IMR-90 (cell line): ENCODE measurements around the gene SDC3. TPM values are rescaled to one million over a fixed set of nuclear protein-coding genes. Genes with fewer than 3 reads are reported as not detected.
A peak's percentile ranks its signal among the peaks of the same experiment; 100 is the strongest.

Source experiments
- ATAC-seq: fragments of 200-7000 bp; cut with Tn5 transposase; 2 replicates; pipeline ENCODE4 v1.9.1; 2020; ENCODE audit warnings: low read depth, mild to moderate bottlenecking, moderate library complexity
- BruUV-seq: library from RNA; stranded (reverse); fragments of 400-500 nt; replicated peaks from 2 replicates; lab custom pipeline; 2021; lab: Mats Ljungman, UMichigan
- CTCF ChIA-PET: fragments of 300-600 bp; formaldehyde crosslinking; extraction: SDS; loops from one replicate; lab custom pipeline; 2021; ENCODE audit warnings: antibody characterized with exemption; lab: Yijun Ruan, JAX
- POLR2A ChIA-PET: fragments of 300-600 bp; sonication (Branson Sonifier 250); formaldehyde crosslinking; loops from one replicate; lab custom pipeline; 2022; ENCODE audit warnings: antibody characterized with exemption; ENCODE audit not compliant: unreplicated experiment; lab: Charles Lee
- DNase-seq: peaks from one replicate; pipeline ENCODE4 v3.0.0; 2013
- H2AFZ ChIP-seq: replicated peaks from 2 replicates; pipeline ENCODE3; 2013; ENCODE audit warnings: low read length, mild to moderate bottlenecking; ENCODE audit not compliant: poor library complexity
- H2AK5ac ChIP-seq: 2 replicates; pipeline ENCODE4 v1.6.1; 2013; ENCODE audit warnings: low read depth, low read length, inconsistent platforms
- H2AK9ac ChIP-seq: replicated peaks from 2 replicates; pipeline ENCODE3; 2013; ENCODE audit warnings: mild to moderate bottlenecking, low read depth, low read length, moderate library complexity; ENCODE audit not compliant: poor library complexity
- H2BK120ac ChIP-seq: 2 replicates; pipeline ENCODE4 v1.6.1; 2013; ENCODE audit warnings: low read depth, low read length, inconsistent platforms
- H2BK15ac ChIP-seq: 3 replicates; pipeline ENCODE4 v1.6.1; 2013; ENCODE audit warnings: low read depth, low read length, inconsistent platforms
- H2BK20ac ChIP-seq: 2 replicates; pipeline ENCODE4 v1.6.1; 2013; ENCODE audit warnings: low read depth, mild to moderate bottlenecking, inconsistent platforms, low read length, moderate library complexity
- H2BK5ac ChIP-seq: 2 replicates; pipeline ENCODE4 v1.6.1; 2013; ENCODE audit warnings: mild to moderate bottlenecking, low read depth, low read length, inconsistent platforms; ENCODE audit not compliant: poor library complexity, severe bottlenecking
- H3K14ac ChIP-seq: replicated peaks from 2 replicates; pipeline ENCODE4 v1.6.1; 2013; ENCODE audit warnings: low read depth, low read length, inconsistent platforms
- H3K18ac ChIP-seq: 2 replicates; pipeline ENCODE4 v1.6.1; 2013; ENCODE audit warnings: low read depth, low read length, control low read depth
- H3K23ac ChIP-seq: 2 replicates; pipeline ENCODE4 v1.6.1; 2013; ENCODE audit warnings: low read depth, low read length, inconsistent platforms
- H3K27ac ChIP-seq: 2 replicates; pipeline ENCODE4 v1.5.1; 2013; ENCODE audit warnings: mild to moderate bottlenecking, control low read depth, low read length; ENCODE audit not compliant: insufficient read depth
- H3K27me3 ChIP-seq: 2 replicates; pipeline ENCODE4 v1.6.1; 2013; ENCODE audit warnings: low read length; ENCODE audit not compliant: control insufficient read depth, insufficient read depth
- H3K36me3 ChIP-seq: 2 replicates; pipeline ENCODE4 v1.6.1; 2013; ENCODE audit warnings: low read length, mixed read lengths; ENCODE audit not compliant: control insufficient read depth, insufficient read depth
- H3K4ac ChIP-seq: 2 replicates; pipeline ENCODE4 v1.6.1; 2013; ENCODE audit warnings: low read depth, low read length, inconsistent platforms
- H3K4me1 ChIP-seq: 2 replicates; pipeline ENCODE4 v1.6.1; 2013; ENCODE audit warnings: low read length, mixed read lengths; ENCODE audit not compliant: control insufficient read depth, insufficient read depth
- H3K4me2 ChIP-seq: 2 replicates; pipeline ENCODE4 v1.6.1; 2013; ENCODE audit warnings: low read depth, mild to moderate bottlenecking, control low read depth, low read length, moderate library complexity
- H3K4me3 ChIP-seq: 2 replicates; pipeline ENCODE4 v1.5.1; 2013; ENCODE audit warnings: low read depth, mild to moderate bottlenecking, control low read depth, low read length, moderate library complexity; ENCODE audit not compliant: insufficient read depth
- H3K56ac ChIP-seq: 2 replicates; pipeline ENCODE4 v1.6.1; 2013; ENCODE audit warnings: low read length, inconsistent platforms; ENCODE audit not compliant: insufficient read depth; ENCODE audit errors: extremely low read depth
- H3K79me1 ChIP-seq, 2 experiments: 2 replicates each; pipeline ENCODE4 v1.6.1; 2013; ENCODE audit warnings: low read length in 2 of 2, inconsistent platforms in 1 of 2, low read depth in 1 of 2
- H3K9ac ChIP-seq: 2 replicates; pipeline ENCODE4 v1.6.1; 2013; ENCODE audit warnings: low read depth, low read length, control low read depth
- H3K9me1 ChIP-seq: 2 replicates; pipeline ENCODE4 v1.6.1; 2013; ENCODE audit warnings: low read length, inconsistent platforms; ENCODE audit not compliant: insufficient read depth
- H3K9me3 ChIP-seq: 2 replicates; pipeline ENCODE4 v1.6.1; 2013; ENCODE audit warnings: low read length; ENCODE audit not compliant: control insufficient read depth, insufficient read depth
- H4K20me1 ChIP-seq: 2 replicates; pipeline ENCODE4 v1.6.1; 2013; ENCODE audit warnings: low read length, inconsistent platforms; ENCODE audit not compliant: insufficient read depth
- H4K5ac ChIP-seq: 2 replicates; pipeline ENCODE4 v1.6.1; 2013; ENCODE audit warnings: mild to moderate bottlenecking, low read depth, low read length, control low read depth
- H4K8ac ChIP-seq, 2 experiments: 2 replicates each; pipeline ENCODE4 v1.6.1; 2013; ENCODE audit warnings: low read depth in 2 of 2, low read length in 2 of 2, control low read depth in 1 of 2, inconsistent platforms in 1 of 2
- H4K91ac ChIP-seq: 2 replicates; pipeline ENCODE4 v1.6.1; 2013; ENCODE audit warnings: low read depth, low read length, inconsistent platforms; ENCODE audit not compliant: insufficient read depth
- BHLHE40 ChIP-seq: fragments of 150-350 bp; IDR thresholded peaks from 2 replicates; pipeline ENCODE4 v1.6.1; 2016; ENCODE audit warnings: mild to moderate bottlenecking, low read depth, low read length
- MXI1 ChIP-seq: IDR thresholded peaks from 2 replicates; pipeline ENCODE4 v1.6.1; 2012; ENCODE audit warnings: low read depth, mild to moderate bottlenecking, low read length, moderate library complexity, borderline replicate concordance
- NFE2L2 ChIP-seq: fragments of 150-350 bp; IDR thresholded peaks from 2 replicates; pipeline ENCODE4 v1.6.1; 2016; ENCODE audit warnings: low read depth, mild to moderate bottlenecking, low read length
- RAD21 ChIP-seq: IDR thresholded peaks from 2 replicates; pipeline ENCODE4 v1.6.1; 2012; ENCODE audit warnings: low read length, improper control_type of control experiment
- SMC3 ChIP-seq: fragments of 150-350 bp; IDR thresholded peaks from 2 replicates; pipeline ENCODE4 v1.6.1; 2016; ENCODE audit warnings: low read depth, mild to moderate bottlenecking, antibody characterized with exemption, low read length, moderate library complexity
- WGBS, 2 experiments: methylation state at CpG; one replicate each; pipeline versions ENCODE4 v1.1.5 to v1.1.7; 2013; ENCODE audit warnings: missing lambda C conversion rate in 2 of 2; ENCODE audit not compliant: insufficient read length in 1 of 2; ENCODE audit errors: extremely low coverage in 2 of 2; 5-methylcytosine and 5-hydroxymethylcytosine counted together
- dilution Hi-C: fragments of 300-500 bp; cut with HindIII; formaldehyde crosslinking; loops from one replicate; pipeline ENCODE4 v1.14.3; 2018; ENCODE audit warnings: low sequenced_read_pairs; ENCODE audit not compliant: unreplicated experiment
- in situ Hi-C: fragments of 300-500 bp; cut with MboI; formaldehyde crosslinking; loops from 3 replicates; pipeline ENCODE4 v1.14.3; 2019; ENCODE audit warnings: low sequenced_read_pairs, inconsistent platforms, mixed read lengths
- intact Hi-C: fragments of 100-400 bp; cut with micrococcal nuclease; formaldehyde crosslinking; loops from 2 replicates; pipeline ENCODE4 v1.10.0; 2022
- polyA plus RNA-seq, 3 experiments: library from polyadenylated mRNA; depleted of rRNA; stranded (reverse); fragments of >200 nt; gene quantifications; 2 replicates each; pipeline ENCODE4 v1.2.3, GENCODE V29; 2012; ENCODE audit warnings: low replicate concordance in 1 of 3
- total RNA-seq: library from RNA; depleted of rRNA; stranded (reverse); fragments of >200 nt; gene quantifications from 2 replicates; pipeline ENCODE4 v1.2.3, GENCODE V29; 2012
- TF ChIP-seq, protein P1 (sequence below): fragments of 150-350 bp; IDR thresholded peaks from 2 replicates; pipeline ENCODE4 v1.6.1; 2017; ENCODE audit warnings: mild to moderate bottlenecking, antibody characterized with exemption, low read length, low read depth
- TF ChIP-seq, protein P2 (sequence below): fragments of 150-350 bp; IDR thresholded peaks from 2 replicates; pipeline ENCODE4 v1.6.1; 2016; ENCODE audit warnings: low read depth, mild to moderate bottlenecking, low read length, moderate library complexity, borderline replicate concordance

SDC3 gene
- total and polyA plus RNA-seq, 2 of the 4 experiments (the other 2 are of a cell fraction): 13.1 to 71.5 TPM

DNA sequence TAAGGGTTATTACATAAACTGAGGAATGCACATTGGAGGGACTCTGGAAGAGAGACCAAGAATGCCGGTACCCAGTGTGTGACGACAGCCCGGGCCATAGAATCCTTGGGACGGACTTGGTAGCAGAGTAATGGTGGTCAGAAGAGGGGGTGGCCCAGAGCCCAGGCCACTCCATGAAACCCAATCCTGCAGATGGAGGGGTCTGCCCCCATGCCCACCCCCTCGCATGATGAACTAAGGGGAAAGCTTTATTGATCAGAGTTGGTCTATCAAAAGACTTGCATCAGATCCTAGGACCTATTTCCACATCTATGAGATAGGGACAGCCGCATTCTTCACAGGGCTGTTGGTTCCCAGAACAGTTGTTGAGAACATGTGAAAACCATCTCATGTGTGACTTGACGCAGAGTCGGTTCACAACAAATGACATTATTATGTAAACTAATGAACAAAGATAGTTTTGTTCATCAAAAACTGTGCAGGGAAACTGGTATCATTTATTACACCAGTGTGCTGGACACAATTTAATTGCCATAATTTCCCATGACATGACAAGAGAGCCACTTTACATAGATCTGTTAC is 21.5 kb upstream of the SDC3 start:
- Histone ChIP-seq H2AK9ac (no peak overlapping the region), H3K79me1 (peaks cover 13 to 19% of the 10 kb centered on the region in 2 experiments), H3K9me3 (no peaks in the 10 kb centered on the region), H3K27me3 (no peaks in the 10 kb centered on the region), H2BK15ac (no peak overlapping the region), H3K9me1 (peaks cover 21% of the 10 kb centered on the region), H2AK5ac (no peak overlapping the region), H2BK5ac (no peak overlapping the region), H3K27ac (no peak overlapping the region), H3K4me1 (peaks cover 8% of the 10 kb centered on the region), H4K8ac (no peak overlapping the region), H3K4me3 (no peak overlapping the region), H2AFZ (no peak overlapping the region), H4K5ac (no peak overlapping the region), H3K23ac (no peak overlapping the region), H2BK20ac (no peak overlapping the region), H3K18ac (no peak overlapping the region), H2BK120ac (no peak overlapping the region), H4K20me1 (peaks cover 28% of the 10 kb centered on the region), H3K56ac (no peak overlapping the region), H3K9ac (no peak overlapping the region), H3K4ac (no peak overlapping the region), H3K4me2 (no peak overlapping the region), H3K36me3 (peaks cover 25% of the 10 kb centered on the region), H4K91ac (no peak overlapping the region), H3K14ac (no peak overlapping the region)
- TF ChIP-seq NFE2L2 (no peak), SMC3 (no peak), BHLHE40 (no peak), MXI1 (no peak), RAD21 (no peak)
- TF ChIP-seq, protein P1, sequence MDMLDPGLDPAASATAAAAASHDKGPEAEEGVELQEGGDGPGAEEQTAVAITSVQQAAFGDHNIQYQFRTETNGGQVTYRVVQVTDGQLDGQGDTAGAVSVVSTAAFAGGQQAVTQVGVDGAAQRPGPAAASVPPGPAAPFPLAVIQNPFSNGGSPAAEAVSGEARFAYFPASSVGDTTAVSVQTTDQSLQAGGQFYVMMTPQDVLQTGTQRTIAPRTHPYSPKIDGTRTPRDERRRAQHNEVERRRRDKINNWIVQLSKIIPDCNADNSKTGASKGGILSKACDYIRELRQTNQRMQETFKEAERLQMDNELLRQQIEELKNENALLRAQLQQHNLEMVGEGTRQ: no peak
- TF ChIP-seq, protein P2, sequence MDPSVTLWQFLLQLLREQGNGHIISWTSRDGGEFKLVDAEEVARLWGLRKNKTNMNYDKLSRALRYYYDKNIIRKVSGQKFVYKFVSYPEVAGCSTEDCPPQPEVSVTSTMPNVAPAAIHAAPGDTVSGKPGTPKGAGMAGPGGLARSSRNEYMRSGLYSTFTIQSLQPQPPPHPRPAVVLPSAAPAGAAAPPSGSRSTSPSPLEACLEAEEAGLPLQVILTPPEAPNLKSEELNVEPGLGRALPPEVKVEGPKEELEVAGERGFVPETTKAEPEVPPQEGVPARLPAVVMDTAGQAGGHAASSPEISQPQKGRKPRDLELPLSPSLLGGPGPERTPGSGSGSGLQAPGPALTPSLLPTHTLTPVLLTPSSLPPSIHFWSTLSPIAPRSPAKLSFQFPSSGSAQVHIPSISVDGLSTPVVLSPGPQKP: no peak
- no peak for DNase-seq
- no CpG with 5 or more reads among the region's 8 CpGs for WGBS, 2 experiments
- intact Hi-C loops (loop anchor here (5.0 kb wide), 1 partner anchor 148 kb away; no protein-coding TSS in a partner anchor), in situ Hi-C loops (no loop called here), dilution Hi-C loops (no loop called here)
- ATAC-seq: 0 out of 2 replicates have a peak, but pooled peaks have one; percentile 3
- no TSS peak for BruUV-seq
- CTCF ChIA-PET: interaction anchor here (1.1 kb wide), 1 partner anchor 9 kb away, joined by 5 read pairs; no protein-coding TSS in a partner anchor
- POLR2A ChIA-PET: no interaction called here
